OCI-LY7 (cell line): ENCODE measurements around the gene RAD51B.

ENCODE experiments used
- CTCF ChIP-seq: fragments of 200-600 bp; sonication (generic); conservative IDR thresholded peaks from 2 replicates; pipeline ENCODE4 v1.5.1; 2014; ENCODE audit warnings: mild to moderate bottlenecking, antibody characterized with exemption, low read length, moderate library complexity, mixed read lengths
- EZH2phosphoT487 ChIP-seq: fragments of 200-600 bp; sonication (generic); IDR thresholded peaks from 2 replicates; pipeline ENCODE4 v1.6.1; 2018; ENCODE audit warnings: low read depth, borderline replicate concordance, mild to moderate bottlenecking, mixed run types, antibody characterized with exemption, low read length, moderate library complexity, mixed read lengths

DNA sequence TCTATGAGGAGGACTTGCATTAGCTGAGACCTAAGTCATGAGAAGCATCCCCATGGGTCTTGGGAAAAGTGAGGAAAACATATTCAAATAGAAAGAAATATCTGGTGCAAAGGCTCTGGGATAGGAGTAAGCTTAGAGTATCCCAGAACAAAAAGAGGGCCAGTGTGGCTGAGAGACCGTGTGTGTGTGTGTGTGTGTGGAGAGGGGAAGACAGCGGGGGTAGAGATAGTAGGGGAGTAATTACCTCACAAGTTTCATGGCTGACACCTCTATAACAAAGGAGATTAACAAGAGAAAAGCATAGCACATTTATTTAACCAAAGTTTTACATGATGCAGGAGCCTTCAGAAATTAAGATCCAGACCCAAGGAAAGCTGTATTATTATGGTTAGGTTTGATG lies 440.5 kb downstream of the RAD51B start:
- no peak for TF ChIP-seq CTCF
- no peak for TF ChIP-seq EZH2phosphoT487
